HG02973 (cell line): ENCODE results near the gene DPP6.

Source experiments
- ATAC-seq: cut with Tn5 transposase; IDR thresholded peaks from one replicate; pipeline ENCODE4 v1.9.1; 2021; ENCODE audit warnings: moderate library complexity; ENCODE audit not compliant: unreplicated experiment

DPP6 gene

DNA sequence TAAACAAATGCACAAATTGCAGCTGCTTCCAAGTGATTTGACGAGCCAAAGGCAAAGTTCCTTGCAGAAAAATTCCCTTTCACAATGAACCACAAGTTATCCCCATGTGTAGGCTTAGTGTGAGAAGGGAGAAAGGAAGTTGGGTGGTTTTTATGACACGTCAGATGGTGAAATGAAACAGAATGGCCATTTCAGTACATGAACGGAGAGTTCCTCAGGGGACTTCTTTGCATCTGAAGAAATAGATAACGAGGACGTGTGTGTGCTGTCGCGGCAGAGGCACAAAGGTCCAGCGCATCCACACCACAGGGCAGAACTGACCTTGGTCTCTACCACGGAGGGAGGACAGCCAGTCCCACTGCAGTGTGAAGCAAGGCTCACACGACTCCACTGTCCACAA, 814.9 kb downstream of the DPP6 start:
- peak; percentile 41 for ATAC-seq

DNA sequence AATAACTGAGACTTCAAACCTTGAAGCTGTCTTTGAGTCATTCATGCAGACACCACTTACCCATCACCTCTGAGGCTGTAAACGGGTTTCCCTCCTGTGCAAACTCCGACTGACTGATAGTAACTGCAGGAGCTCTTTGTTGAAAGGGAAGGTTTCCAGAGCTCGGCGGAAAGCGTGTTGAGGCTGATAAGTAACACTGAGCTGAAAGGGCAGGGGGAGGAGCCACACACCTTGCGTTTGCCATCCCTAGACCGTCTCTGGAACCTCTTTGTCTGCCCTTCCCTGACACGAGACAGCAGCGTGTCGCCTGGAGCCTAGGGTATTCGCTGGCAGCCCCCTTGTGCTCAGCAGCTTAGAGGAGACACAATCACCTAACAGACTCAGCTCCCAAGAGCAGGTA, 816.7 kb downstream of the DPP6 start:
- no peak for ATAC-seq

DNA sequence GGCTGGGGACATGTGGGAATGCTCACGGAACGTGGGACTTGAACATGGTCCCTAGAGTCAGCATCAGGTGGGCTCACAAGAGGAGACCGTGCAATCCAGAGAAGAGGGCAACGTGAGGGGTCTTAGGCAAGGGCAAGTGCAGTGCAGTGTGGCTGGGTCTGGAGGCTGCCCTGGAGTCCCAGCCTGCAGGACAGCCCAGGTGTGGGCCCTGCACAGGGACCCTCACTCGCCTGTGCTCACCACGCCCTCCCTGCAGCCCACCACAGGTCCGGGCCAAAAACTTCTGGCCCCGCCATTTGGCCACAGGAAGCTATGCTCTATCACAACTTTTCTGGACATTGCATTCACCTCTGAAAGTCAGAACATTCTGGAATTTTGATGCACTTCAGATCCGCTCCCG, 817.2 kb downstream of the DPP6 start:
- no peak for ATAC-seq

DNA sequence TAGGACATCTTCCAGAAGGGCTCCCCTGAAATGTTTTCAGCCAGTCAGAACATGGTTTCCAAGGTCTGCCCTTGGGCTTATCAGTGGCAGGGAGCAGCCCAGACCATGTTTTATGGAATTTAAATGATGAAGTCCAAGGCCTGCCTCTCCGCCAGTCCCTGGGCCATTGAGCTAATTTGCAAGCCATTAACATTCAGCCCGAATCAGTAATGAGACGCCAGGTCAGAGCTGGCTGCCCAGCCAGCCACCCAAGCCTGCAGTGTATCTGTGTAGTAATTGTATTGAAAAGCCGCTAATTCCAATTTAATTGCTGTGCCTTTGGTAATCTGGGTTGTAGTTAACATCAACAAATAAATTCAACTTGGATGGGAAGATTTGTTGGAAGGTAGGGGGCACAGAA, 819.3 kb downstream of the DPP6 start:
- no peak for ATAC-seq

DNA sequence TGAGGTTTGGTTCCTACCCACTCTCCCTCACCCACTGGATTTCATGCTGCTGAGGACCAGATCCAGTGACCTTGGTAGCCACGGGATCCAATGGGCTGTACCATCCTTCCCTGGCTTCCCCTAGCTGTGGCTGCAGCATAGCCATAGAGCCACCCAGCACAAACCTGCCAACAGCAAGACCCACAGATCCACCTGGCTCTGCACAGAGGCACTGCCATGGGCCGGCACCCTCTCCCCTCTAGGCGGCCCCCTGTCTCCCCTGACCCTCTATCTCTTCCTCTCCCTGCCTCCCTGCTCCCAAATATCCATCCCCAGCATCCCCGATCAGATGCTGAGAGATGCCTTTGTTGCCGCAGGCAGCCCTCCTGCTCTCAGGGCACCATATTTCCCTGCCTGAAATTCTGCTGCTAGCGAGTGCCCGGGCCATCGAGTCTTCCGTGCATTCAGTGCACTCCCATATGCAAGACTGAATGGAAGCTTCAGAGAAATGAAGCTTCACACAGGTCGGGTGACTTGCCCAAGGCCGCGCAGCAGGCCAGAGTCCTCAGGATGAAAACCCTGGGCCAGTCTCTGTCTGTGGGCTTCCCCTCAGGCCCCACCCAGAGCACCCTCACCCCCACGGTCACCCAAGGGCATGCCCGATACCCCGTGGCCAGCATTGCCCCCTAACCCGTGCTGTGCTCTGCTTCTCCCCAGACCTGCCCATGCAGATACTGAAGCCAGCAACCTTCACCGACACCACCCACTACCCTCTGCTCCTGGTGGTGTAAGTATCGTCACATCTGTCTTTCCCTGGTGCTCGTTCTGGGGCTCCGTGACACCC, 819.9 kb downstream of the DPP6 start:
- ATAC-seq = no peak

DNA sequence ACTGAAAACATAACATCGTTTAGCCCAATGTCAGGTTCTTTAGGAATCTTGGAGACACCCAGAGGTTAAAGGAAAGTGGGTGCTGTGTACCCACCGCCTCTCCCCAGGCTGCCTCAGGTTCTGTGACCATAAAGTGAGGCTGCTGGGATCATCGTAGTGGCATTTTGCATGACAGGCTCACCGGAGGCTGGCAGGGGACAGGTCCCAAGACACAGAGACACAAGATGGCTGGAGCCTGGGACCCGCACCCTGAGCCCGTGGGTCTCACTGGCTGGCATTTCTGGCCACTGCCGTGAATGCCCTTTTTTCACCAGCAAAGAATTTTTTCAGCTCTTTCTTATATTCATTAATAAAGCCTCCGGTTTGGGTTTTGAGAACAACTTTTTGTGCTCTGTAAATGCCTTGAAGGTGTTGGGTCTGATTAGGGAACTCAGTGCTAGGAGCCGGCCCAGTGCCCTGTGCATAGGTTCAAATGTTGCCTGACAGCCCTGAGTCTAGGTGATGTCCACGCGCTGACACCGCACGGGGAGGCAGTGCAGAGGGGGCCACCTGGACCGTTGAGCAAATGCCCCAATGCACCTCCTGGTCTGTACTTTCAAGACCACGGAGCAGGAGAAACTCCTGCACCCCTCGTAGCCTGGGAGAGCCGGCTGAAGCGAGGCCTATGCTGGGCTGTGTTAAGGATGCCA, 820.8 kb downstream of the DPP6 start:
- ATAC-seq = no peak

DNA sequence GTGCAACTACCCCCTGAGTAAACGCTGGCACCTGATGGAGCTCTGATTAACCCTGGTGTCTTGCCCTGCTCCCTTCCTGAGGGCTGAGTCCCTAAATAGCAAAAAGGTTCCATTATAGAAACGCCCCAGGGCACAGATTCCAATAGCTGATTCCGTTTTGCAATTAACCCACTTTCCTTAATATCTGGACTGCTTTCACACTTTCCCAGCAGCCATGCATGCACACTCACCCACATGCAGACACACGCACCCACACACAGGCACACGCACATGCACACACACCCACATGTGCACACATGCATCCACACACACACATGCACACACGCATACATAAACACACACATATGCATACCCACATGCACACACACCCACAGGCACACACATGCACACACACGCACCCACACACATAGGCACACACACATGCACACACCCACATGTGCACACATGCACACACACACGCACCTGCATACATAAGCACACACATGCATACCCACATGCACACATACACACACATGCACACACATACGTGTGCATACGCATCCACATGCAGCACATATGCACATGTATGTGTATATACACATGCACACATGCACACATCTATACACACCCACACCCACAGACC, 821.4 kb downstream of the DPP6 start:
- no peak for ATAC-seq

DNA sequence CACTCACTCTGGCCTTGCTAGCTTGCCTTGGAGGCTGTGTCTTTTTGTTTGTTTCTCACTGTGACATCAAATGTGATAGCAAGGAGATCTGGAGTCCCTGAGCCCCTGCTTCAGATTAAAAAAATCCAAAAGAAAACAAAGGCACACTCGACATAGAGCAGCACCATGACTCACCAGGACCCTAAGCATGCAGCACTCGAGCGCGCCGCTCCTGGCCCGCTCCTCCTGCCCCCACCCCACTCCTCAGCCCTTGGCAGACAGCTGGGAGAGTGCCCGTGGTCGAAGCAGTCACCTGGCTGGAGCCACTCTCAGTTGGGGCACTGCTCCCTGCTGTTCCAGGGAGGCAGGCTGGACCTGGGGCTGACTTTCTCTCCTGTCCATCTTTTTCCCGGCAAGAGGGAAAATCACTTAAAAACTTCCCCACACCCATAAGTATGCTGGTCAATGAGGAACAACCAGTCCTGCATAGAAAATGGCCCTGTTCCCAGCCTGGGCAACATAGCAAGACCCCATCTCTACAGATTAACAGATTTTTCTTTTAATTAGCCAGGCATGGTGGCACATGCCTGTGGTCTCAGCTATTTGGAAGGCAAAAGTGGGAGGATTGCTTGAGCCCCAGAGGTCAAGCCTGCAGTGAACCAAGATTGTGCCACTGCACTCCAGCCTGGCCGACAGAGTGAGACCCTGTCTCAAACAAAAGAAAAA, 822.4 kb downstream of the DPP6 start:
- ATAC-seq = no peak

DNA sequence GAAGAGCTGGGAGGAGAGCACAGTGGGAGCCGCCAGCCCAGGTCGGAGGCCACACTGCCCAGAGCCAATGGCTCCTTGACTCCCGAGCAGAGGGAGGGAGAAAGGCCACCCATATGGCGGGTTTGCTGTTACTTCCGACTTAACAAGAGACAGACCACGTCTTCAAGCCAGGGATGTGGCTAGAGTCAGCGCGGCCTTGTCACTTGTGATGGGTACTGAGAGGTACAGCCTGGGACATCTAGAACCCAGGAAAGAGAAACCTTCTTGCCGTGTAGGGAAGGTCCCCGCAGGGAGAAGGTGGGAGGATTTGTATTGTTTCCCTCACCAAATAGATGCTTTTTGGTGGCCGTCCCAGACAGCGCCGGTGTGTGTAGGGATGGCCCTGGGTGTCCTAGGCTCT, 823.1 kb downstream of the DPP6 start:
- ATAC-seq = no peak

DNA sequence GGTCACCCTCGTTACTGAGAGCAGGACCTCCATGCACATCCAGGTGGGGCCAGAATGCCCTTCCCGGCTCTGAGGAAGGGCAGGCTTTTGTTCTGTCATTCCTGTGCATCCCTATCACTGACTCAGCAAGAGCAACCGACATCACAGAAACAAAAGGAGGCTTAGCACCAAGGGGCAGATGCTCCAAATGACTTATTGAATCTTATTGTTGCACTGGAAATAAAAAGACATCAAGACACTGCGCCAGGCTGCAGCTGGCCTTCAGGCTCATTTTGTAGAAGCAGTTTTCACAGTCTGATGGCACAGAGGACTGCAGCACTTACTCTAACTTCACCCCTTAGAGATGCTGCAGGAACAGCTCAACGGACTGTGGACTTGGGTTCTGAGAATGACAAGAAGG, 824.3 kb downstream of the DPP6 start:
- no peak for ATAC-seq

DNA sequence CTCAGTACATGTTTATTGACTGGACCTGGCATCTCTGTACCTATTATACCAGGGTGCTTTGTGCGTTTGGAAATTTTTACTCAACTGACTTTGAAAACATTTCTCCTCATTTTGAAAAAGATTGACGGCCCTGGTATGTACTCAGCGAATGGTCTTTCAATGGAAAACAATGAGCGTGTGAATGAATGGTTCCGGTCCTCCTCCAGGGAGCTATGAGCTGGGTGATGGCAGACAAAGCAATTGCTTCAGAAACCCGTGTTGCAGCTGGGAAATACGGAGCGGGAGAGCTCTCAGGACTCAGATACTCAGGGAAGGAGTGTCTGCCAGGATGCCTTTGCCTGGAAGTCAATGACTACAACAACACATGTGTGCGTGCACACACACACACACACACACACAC, 824.8 kb downstream of the DPP6 start:
- ATAC-seq = no peak

DNA sequence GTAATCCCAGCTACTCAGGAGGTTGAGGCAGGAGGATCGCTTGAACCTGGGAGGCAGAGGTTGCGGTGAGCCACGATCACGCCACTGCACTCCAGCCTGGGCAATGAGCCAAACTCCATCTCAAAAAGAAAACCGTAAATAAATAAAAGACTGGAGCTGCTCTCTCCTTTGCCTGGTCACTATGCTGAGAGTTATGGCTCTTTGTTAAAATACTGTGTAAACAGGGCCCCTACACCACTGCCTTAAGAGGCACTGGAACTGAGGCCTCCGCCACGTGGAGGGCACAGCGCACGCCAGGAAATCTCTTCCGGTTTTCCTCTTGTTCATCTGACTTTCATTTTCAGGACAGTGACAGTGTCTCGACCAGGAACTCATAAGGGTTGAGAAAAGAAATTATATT, 827.4 kb downstream of the DPP6 start:
- ATAC-seq = no peak

DNA sequence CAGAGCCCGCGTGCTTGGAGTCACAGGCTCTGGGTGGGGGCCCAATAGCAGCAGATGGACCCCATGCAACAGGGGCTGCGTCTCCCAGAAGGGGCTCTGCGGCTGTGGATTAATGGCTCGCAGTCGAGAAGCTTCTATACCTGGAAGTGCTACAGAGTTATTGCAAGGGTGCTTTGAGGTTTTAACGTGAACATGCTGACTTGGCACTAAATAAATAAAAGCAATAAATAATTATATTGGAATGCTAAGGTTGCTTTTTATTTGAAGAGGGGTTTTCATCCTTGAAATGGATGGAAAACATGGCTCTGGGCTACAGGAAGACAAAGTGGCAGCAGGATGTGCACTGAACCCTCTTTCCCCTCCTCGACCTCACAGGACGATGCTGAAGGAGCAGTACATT, 828.3 kb downstream of the DPP6 start:
- no peak for ATAC-seq

DNA sequence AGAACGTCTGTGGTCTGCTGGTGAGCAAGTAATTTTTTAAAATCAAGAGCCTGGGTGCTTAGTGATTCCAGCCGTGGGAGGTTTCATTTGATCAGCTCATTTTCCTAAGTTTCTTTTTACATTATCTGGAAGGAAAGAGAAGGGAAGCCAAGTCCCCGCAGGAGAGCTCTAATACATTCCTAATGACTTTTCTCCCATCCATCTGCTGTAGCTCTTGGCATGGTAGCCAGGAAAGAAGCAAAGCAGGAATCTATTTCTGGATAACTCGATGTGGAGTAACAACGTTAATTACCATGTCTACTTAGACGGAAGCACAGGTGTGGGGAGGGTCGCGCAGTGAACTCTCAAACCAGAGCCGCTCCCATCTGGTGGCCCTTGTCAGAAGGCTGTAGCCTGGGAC, 828.8 kb downstream of the DPP6 start:
- ATAC-seq = no peak

DNA sequence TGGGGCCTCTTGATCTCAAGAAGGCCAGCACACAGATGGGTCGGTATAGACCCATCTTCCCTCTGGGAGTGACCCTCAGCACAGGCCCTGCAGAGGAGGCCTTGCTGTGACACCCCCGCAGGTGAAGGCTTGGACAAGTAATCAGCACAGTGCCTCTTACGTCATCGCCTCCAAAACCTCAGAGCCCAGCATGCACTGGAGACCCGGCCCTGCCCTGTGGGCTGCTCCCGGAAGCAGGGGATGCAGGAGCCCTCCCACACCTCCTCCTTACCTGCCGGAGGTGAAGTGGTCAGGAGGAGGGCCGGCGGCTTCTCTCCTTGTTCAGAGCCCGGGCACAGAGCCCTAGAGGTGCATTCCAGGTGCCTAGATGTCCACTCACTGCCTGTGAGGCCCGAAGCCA, 829.3 kb downstream of the DPP6 start:
- ATAC-seq = no peak

DNA sequence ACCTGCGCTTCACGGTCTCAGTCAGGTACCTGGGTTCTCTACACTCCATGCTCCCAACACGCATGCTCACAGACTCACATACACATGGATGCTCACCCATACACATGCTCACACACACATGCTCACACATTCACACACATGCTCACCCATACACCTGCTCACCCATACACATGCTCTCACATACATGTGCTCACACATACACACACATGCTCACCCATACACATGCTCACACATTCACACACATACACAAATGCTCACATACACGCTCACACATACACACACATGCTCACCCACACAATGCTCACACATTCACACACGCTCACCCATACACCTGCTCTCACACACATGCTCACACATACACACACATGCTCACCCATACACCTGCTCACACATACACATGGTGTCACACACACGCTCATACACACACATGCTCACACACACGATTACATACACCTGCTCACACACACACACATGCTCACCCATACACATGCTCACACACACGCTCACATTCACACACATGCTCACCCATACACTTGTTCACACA, 830.8 kb downstream of the DPP6 start:
- no peak for ATAC-seq

DNA sequence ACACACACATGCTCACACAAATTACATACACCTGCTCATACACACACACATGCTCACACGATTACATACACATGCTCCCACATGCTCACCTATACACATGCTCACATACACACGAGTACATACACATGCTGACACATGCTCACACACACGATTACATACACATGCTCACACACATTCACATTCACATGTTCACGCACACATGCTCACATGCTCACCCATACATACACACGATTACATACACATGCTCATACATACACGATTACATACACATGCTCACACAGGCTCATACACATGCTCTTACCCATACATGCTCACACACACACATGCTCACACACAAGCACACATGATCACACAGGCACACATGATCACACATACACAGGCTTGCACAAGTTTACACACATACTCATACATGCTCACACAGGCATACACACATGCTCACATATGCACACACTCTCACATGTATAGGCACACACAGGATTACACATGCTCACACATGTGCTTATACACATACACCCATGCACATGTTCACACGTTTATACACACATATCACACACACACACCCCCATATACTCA, 832.2 kb downstream of the DPP6 start:
- no peak for ATAC-seq

DNA sequence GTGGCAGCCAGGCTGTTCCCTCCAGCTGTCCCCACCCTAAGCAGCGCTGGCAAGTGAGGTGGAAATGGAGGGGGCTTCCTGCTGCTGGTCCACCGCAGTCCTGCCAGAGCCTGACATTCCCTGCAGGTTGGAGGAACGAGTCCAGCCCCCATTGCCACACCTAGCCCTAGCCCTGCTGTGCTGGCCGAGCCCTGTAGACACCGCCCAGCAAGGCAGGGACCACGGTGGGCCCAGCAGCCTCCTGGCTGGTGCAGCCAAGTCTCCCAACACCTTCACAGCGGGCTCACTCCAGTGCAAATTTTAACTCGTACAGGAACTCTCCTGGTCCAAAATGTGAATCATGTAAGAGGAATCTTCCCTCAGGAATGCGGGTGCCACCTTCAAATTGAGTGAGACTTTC, 834.4 kb downstream of the DPP6 start:
- no peak for ATAC-seq

DNA sequence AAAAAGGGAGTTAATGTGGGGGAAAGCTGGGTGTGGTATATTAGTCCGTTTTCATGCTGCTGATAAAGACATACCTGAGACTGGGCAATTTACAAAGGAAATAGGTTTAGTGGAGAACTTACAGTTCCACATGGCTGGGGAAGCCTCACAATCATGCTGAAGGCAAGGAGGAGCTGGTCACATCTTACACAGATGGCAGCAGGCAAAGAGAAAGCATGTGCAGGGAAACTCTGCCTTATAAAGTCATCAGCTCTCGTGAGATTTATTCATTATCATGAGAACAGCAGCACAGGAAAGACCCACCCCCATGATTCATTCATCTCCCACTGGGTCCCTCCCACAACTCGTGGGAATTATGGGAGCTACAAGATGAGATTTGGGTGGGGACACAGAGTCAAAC, 836.5 kb downstream of the DPP6 start:
- ATAC-seq = no peak

DNA sequence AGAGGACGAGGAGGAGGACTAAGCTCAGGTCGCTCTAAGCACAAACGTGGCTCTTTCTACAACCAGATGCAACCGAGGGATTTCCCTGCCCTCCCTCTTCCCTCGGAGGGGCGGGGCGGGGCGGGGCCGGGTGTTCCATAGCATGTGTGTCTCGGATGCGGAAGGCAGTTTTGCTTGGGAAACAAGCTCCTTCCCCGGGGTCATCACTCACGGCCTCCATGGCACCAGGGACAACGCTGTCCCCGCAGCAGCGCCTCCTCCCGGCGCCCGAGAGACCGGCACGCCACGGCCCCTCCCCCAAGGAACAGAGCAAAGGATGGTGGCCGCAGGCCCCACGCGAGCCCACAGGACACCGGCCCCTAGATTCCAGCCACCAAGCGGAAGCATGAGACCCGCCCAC, 840.3 kb downstream of the DPP6 start:
- no peak for ATAC-seq

DNA sequence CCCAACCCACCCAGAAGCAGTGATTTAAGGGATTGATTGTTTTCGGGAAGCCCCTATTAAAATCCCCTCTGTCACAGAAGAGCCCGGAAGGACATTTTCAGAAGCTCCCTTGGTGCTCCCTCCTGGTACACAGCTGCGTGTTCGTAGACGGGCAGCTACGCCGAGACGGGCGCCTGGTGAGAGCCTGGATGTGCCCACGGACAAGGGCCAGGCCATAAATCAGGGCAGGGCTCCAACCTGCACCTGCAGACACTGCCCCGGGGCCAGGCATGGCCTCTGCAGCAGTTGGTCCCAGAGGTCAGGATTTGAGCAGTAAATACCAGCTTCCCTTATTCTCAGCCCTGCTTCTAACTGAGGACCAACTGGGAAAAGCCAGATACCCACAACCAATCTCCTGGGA, 843.9 kb downstream of the DPP6 start:
- no peak for ATAC-seq
